ENCODE results near the gene CNN2. TPM values are rescaled to one million over a fixed set of nuclear protein-coding genes. Genes with fewer than 3 reads are reported as not detected.

CNN2 gene
- total and polyA plus RNA-seq, 2 of the 4 experiments (the other 2 are of a cell fraction) = 272 to 395 TPM

DNA sequence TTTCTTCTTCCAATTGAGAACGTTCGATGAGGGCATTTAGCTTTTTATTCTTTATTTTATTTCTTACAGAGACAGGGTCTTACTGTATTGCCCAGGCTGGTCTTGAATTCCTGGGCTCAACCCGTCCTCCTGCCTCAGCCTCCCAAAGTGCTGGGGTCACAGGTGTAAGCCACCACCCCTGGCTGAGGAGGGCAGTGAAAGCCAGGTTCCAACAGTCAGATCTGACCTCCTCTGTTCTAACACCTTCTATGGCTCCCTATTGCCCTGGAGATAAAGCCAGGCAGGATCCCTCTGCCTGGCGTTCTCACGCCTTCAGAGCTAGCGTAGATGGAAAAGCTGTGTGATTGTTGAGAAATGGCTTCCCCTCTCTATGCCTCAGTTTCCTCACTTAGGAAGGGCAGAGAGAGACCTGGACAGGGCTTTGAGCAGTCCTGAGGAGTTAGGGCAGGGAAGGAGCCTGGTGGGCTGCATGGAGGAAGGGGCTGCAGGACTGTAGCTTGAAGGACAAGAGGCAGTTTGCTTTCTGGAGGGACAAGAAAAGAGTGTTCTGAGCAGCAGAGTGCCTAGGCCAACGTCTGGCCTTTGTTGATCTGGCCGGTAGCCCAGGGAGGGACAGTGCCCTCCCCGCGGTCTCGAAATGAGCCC lies 46.1 kb downstream of the CNN2 start:
- no peaks in the 10 kb centered on the region for H3K9me1 ChIP-seq (ENCODE audit: insufficient read depth, low read length)
- BruUV-seq (replicated peaks) = no TSS peak
- DNase-seq (no peak), ATAC-seq (ENCODE audit: low read depth) (no peak)
- 75% methylated on average over 2 of the region's 11 CpGs; no CpG with 5 or more reads in 1 of the 2 experiments for WGBS, 2 experiments (ENCODE audit: extremely low coverage in 2 of 2, insufficient read length in 1 of 2)
- H3K9me3 ChIP-seq (ENCODE audit: control insufficient read depth, insufficient read depth, low read length) = peaks cover 2% of the 10 kb centered on the region; the same call in 1 of the 2 replicates
- no peak overlapping the region for H3K9ac ChIP-seq (ENCODE audit: low read depth, low read length)
- no peak overlapping the region for H2BK20ac ChIP-seq (ENCODE audit: low read depth, low read length)
- in situ Hi-C loops (cut with MboI; ENCODE audit: low sequenced_read_pairs) (no loop called here), intact Hi-C loops (cut with micrococcal nuclease) (no loop called here), dilution Hi-C loops (cut with HindIII; ENCODE audit: low sequenced_read_pairs, unreplicated experiment) (no loop called here)
- no peak overlapping the region for H2AK5ac ChIP-seq (ENCODE audit: low read depth, low read length)
- H2BK15ac ChIP-seq (ENCODE audit: low read depth, low read length) = no peak overlapping the region
- no peaks in the 10 kb centered on the region for H3K36me3 ChIP-seq (ENCODE audit: control insufficient read depth, insufficient read depth, low read length)
- no peak overlapping the region for H3K56ac ChIP-seq (ENCODE audit: extremely low read depth, insufficient read depth, low read length)
- H3K4ac ChIP-seq (ENCODE audit: low read depth, low read length) = no peak overlapping the region
- ChIA-PET POLR2A (ENCODE audit: unreplicated experiment) (no interaction called here), CTCF (no interaction called here)
- no peak overlapping the region for H2BK120ac ChIP-seq (ENCODE audit: low read depth, low read length)
- H3K27me3 ChIP-seq (ENCODE audit: control insufficient read depth, insufficient read depth, low read length) = peaks cover 37% of the 10 kb centered on the region
- no peak overlapping the region for H4K91ac ChIP-seq (ENCODE audit: insufficient read depth, low read depth, low read length)
- TF ChIP-seq BHLHE40 (IDR thresholded peaks at IDR 0.05; ENCODE audit: low read depth, low read length) (no peak), RCOR1 (IDR thresholded peaks at IDR 0.05; ENCODE audit: insufficient replicate concordance, low read length) (no peak), MXI1 (IDR thresholded peaks at IDR 0.05; ENCODE audit: borderline replicate concordance, low read depth, low read length) (no peak), SMC3 (IDR thresholded peaks at IDR 0.05; ENCODE audit: low read depth, low read length) (no peak), MAFK (IDR thresholded peaks at IDR 0.05; ENCODE audit: low read depth, low read length) (no peak), CEBPB (IDR thresholded peaks at IDR 0.05; ENCODE audit: low read depth, low read length) (no peak), RAD21 (IDR thresholded peaks at IDR 0.05; ENCODE audit: low read length) (no peak), MAZ (IDR thresholded peaks at IDR 0.05; ENCODE audit: borderline replicate concordance, low read depth, low read length) (no peak), RFX5 (IDR thresholded peaks at IDR 0.05; ENCODE audit: low read depth, low read length) (no peak), CHD1 (IDR thresholded peaks at IDR 0.05; ENCODE audit: low read depth, low read length) (no peak), POLR2A (IDR thresholded peaks at IDR 0.05; ENCODE audit: low read depth, low read length) (no peak)
- TF ChIP-seq, protein P1, sequence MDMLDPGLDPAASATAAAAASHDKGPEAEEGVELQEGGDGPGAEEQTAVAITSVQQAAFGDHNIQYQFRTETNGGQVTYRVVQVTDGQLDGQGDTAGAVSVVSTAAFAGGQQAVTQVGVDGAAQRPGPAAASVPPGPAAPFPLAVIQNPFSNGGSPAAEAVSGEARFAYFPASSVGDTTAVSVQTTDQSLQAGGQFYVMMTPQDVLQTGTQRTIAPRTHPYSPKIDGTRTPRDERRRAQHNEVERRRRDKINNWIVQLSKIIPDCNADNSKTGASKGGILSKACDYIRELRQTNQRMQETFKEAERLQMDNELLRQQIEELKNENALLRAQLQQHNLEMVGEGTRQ (IDR thresholded peaks at IDR 0.05; ENCODE audit: low read depth, low read length) = no peak
- TF ChIP-seq, protein P2, sequence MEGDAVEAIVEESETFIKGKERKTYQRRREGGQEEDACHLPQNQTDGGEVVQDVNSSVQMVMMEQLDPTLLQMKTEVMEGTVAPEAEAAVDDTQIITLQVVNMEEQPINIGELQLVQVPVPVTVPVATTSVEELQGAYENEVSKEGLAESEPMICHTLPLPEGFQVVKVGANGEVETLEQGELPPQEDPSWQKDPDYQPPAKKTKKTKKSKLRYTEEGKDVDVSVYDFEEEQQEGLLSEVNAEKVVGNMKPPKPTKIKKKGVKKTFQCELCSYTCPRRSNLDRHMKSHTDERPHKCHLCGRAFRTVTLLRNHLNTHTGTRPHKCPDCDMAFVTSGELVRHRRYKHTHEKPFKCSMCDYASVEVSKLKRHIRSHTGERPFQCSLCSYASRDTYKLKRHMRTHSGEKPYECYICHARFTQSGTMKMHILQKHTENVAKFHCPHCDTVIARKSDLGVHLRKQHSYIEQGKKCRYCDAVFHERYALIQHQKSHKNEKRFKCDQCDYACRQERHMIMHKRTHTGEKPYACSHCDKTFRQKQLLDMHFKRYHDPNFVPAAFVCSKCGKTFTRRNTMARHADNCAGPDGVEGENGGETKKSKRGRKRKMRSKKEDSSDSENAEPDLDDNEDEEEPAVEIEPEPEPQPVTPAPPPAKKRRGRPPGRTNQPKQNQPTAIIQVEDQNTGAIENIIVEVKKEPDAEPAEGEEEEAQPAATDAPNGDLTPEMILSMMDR (conservative IDR thresholded peaks at IDR 0.05; ENCODE audit: low read depth, low read length) = no peak
- no peak overlapping the region for H3K23ac ChIP-seq (ENCODE audit: low read depth, low read length)
- H3K79me1 ChIP-seq (ENCODE audit: low read depth in 1 of 2, low read length in 2 of 2) = no peaks in the 10 kb centered on the region
- no peak overlapping the region for H4K8ac ChIP-seq (ENCODE audit: low read depth in 2 of 2, low read length in 2 of 2)
- H3K14ac ChIP-seq (replicated peaks; ENCODE audit: low read depth, low read length) = no peak overlapping the region
- no peak overlapping the region for H2AK9ac ChIP-seq (replicated peaks; ENCODE audit: low read depth, low read length, poor library complexity)
- H4K20me1 ChIP-seq (ENCODE audit: insufficient read depth, low read length) = no peaks in the 10 kb centered on the region; the same call in 1 of the 2 replicates
- H3K4me3 ChIP-seq (ENCODE audit: insufficient read depth, low read depth, low read length) = no peak overlapping the region
- H3K27ac ChIP-seq (ENCODE audit: insufficient read depth, low read length) = no peak overlapping the region
- H3K4me2 ChIP-seq (ENCODE audit: low read depth, low read length) = no peak overlapping the region
- no peak overlapping the region for H2AFZ ChIP-seq (replicated peaks; ENCODE audit: low read length, poor library complexity)
- no peaks in the 10 kb centered on the region for H3K4me1 ChIP-seq (ENCODE audit: control insufficient read depth, insufficient read depth, low read length)
- H4K5ac ChIP-seq (ENCODE audit: low read depth, low read length) = no peak overlapping the region
- H2BK5ac ChIP-seq (ENCODE audit: low read depth, low read length, poor library complexity, severe bottlenecking) = no peak overlapping the region
- no peak overlapping the region for H3K18ac ChIP-seq (ENCODE audit: low read depth, low read length)
